GM12801 (cell line): Measurements from ENCODE around the gene PAN3.

Experiments used
- CTCF ChIP-seq: IDR thresholded peaks from one replicate; pipeline ENCODE4 v1.5.1; 2011; ENCODE audit warnings: control low read depth; ENCODE audit not compliant: insufficient read length; ENCODE audit errors: extremely low read depth

The PAN3 gene

GRCh38 chr13:28138012-28138755 lies at the start of gene PAN3:
Gene PAN3 (plus strand): TSS chr13:28138545. CDS start chr13:28138658, 113 bp downstream.
- no peak for TF ChIP-seq CTCF

GRCh38 chr13:28089065-28089464 lies 49.3 kb upstream of the PAN3 start:
- TF ChIP-seq CTCF, result no peak

GRCh38 chr13:28092431-28092830 lies 45.9 kb upstream of the PAN3 start:
- TF ChIP-seq CTCF, result no peak

- no peak for TF ChIP-seq CTCF
These were observed 44.5 kb upstream of the PAN3 start for GRCh38 chr13:28093881-28094280.

GRCh38 chr13:28094306-28094705 lies 44.0 kb upstream of the PAN3 start:
- no peak for TF ChIP-seq CTCF

- no peak for TF ChIP-seq CTCF
These were observed 40.8 kb upstream of the PAN3 start for GRCh38 chr13:28097503-28097902.

GRCh38 chr13:28099396-28100149 lies 38.8 kb upstream of the PAN3 start:
- TF ChIP-seq CTCF, result no peak
